GM19468 (cell line): ENCODE measurements around the gene MED28.

Source experiments
- ATAC-seq: cut with Tn5 transposase; IDR thresholded peaks from one replicate; pipeline ENCODE4 v1.9.1; 2021; ENCODE audit warnings: mild to moderate bottlenecking, moderate library complexity, moderate number of reproducible peaks; ENCODE audit not compliant: unreplicated experiment; ENCODE audit errors: extremely low read depth

MED28 gene

DNA sequence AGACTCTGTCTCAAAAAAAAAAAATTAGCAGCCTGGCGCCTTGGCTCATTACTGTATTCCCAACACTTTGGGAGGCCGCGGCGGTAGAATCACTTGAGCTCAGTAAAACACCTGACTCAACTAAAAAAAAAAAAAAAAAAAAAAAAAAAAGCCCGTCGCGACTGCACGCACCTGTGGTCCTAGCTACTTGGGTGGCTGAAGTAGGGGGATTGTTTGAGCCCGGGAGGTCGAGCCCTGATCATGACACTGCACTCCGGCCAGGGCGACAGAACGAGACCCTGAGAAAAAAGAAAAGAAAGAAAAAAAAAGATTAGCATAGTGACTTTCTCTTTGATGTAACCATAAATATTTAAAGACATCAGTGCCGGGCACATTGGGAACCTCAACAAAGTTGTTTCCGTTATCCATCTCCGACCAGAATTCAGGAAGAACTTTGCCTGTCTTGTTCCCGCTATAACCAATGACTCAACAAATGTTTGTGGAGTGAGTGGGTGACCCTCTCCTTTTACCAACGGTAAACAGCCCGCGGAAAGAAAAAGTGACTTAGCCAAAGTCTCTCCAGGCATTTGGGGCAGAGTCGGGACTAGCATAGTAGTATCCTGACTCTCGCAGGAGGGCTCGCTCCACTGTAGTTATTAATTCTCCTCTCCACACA, 553 bp upstream of the MED28 start:
- peak; percentile 49 for ATAC-seq

- no peak for ATAC-seq
Observed at GRCh38 chr4:17616283-17616682, 1.8 kb downstream of the MED28 start.

- ATAC-seq, result no peak
Observed at GRCh38 chr4:17618926-17619325, 4.5 kb downstream of the MED28 start.

DNA sequence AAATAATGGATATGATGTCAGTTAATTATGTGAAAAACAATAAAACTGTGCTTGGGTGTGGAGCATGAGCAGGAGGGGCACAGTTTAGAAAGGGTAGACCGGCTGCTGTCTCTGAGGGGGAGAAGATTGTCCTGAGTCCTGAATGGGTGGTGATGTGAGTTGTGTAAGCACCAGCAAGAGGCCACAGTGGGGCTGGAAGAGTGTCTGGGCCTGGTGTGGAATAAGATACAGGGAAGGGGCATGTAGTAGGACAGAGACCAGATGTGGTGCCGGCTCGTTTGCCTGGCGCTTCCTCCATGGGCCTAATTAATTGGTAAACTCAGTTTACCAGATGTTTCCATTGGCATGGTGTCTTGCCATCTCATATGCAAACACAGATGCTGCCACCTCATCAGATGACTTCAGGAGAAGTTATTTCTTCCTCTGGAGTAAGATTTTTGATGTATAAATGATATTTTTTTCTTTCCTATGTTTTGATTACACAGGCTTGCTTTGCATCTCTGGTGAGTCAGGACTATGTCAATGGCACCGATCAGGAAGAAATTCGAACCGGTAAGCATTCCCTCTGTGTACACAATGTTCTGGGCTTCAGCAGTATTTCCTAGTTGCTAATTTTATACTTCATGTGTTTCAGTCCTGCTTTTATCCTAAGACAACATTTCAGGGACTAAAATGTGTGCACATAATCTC, 5.1 kb downstream of the MED28 start:
- ATAC-seq, result no peak

DNA sequence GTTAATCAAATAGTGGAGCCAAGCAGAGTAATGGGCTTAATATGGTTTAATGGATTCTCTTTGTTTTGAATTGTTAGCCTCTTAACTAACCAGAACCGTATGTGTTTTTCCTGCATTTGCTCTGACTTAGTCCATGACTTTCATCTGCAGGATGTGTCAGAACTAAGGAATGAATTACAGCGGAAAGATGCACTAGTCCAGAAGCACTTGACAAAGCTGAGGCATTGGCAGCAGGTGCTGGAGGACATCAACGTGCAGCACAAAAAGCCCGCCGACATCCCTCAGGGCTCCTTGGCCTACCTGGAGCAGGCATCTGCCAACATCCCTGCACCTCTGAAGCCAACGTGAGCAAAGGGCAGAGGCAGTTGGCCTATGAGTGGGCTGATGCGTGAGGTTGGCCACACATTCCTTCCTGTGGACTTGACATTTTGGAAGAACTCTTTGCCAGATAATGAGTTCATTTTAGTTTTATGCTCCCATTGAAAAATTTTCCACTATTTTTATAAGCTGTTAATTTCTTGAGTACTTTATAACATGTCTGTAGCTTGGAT, 9.1 kb downstream of the MED28 start:
- ATAC-seq, result no peak

DNA sequence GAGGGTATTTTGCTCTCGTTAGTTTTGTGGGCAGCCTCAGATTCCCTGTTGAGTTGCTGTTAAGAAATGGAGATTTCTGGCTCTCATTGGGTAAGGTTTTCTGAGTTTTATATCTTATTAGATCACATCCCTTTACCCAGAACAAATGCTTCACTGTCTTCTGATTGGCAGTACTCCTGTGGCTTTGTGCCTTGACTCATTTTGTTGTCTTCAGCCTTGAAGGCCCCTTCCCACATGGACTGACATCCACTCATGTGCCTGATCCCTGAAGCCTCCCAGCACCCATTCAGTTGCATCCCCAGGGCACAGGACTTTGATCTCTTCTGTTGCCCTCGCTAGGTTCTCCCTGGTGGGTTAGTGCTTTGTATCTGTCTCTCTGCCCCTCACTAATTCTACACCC, 10.4 kb downstream of the MED28 start:
- no peak for ATAC-seq

- ATAC-seq, result no peak
Observed at GRCh38 chr4:17630228-17630627, 15.8 kb downstream of the MED28 start.

DNA sequence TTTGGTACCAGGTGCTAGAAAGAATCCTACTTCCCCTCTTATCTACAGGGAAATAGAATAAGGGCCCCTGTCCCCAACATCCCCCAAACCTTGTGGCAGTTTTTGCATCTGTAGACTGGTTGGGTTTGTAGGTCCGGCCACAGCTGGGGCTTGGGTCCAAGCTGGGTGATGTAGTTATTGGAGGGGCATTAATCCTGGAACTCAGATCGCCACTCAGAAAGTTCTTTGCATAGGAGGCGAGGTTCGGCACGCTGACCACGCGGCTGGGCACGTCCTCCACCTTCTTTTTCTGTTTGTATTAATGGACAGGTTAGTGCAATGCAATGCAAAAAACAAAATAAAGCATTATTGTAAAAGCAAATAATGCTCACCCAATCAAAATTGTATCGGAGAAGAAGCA, 19.2 kb downstream of the MED28 start:
- no peak for ATAC-seq

DNA sequence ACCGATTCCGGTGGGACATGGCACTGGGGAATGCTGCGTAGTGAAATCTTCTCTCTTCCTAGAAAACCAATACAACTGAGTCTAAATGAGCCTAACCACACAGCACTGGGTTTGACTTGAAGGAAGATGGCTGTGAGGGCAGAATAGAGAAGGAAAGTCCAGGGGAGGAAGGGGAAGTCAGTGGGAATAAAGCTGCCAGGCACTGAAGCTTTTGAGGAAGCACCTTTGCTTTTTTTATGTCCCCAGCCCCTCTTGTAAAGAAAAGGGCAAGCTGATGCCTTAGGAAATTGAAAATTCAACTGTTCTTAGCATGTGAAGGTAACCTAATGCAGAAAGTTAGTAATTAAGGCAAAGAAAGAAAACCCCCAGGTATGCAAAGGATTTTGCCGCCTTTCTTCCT, 20.6 kb downstream of the MED28 start:
- ATAC-seq, result no peak

DNA sequence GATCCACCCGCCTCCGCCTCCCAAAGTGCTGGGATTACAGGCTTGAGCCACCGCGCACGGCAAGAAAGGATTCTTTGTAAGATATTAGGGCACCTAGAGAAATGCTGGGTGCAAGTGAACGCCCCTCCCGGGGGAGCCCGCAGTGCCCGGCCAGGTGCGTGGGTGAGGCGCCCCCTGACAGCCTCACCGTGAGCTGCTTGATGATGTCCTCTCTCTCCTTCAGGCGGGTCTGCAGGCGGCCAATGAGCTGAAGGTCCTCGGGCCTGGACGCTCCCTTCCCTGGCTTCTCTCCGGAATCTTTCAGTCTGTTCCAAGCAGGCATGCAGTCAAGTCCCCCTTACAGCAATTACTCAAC, 21.9 kb downstream of the MED28 start:
- no peak for ATAC-seq

- peak; percentile 80 for ATAC-seq
Observed at GRCh38 chr4:17636696-17637622, 22.5 kb downstream of the MED28 start.

GRCh38 chr4:17639136-17639535, 24.7 kb downstream of the MED28 start:
- ATAC-seq, result no peak

DNA sequence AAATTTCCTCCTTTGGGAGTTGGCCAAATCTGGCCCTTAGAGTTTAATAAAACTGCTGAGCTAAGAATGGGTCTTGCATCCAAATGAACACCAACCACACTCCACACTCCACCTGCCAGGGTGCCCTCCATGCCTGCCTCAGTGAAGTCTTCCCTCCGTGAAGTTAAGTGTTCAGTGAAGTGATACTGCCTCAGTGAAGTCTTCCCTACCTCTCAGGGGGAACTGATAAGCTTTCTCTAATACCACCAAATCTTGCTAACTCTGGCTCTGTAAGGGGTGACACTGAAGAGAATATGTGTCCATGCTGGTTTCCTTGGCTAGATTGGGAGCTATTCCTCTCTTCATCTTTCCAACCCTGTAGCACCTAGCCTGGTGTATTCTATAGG, 27.9 kb downstream of the MED28 start:
- ATAC-seq, result no peak

GRCh38 chr4:17646693-17647092, 32.3 kb downstream of the MED28 start:
- no peak for ATAC-seq

GRCh38 chr4:17647176-17647806, 32.9 kb downstream of the MED28 start:
- ATAC-seq, result no peak

GRCh38 chr4:17647927-17648326, 33.5 kb downstream of the MED28 start:
- no peak for ATAC-seq

DNA sequence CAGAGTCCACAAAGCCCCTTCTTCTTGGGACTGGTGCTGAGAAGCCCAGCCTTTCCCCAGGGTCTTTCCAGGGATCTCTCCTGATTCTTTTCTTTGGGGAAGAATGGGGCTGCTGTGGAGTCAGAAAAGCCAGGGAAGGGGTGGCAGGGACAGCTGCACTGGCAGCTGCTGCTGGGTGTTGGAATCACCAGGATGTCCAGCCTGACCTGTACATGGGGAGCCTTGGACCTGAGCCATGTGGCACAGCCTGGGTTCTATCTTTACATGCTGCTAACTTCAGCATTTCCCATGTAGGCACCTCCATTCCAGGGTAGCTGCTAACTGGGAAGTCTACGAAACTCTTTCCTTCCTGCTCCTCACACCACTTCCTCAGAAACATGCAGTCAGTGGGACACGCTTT, 36.0 kb downstream of the MED28 start:
- ATAC-seq, result no peak

DNA sequence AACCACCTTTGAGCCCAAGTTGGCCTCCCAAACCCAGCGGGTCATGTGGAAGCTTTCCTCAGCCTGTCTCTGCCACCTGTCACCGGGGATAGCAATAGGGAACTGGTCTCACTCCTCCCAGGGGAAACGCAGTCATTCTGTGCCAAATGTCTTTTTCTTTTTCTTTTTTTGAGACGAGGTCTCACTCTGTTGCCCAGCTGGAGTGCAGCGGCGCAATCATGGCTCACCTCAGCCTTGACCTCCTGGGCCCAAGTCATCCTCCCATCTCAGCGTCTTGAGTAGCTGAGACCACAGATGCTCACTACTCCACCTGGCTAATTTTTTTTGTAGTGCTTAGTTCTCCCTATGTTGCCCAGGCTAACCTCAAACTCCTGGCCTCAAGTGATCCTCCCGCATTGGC, 40.3 kb downstream of the MED28 start:
- ATAC-seq, result no peak

- ATAC-seq, result no peak
Observed at GRCh38 chr4:17657090-17657489, 42.6 kb downstream of the MED28 start.

DNA sequence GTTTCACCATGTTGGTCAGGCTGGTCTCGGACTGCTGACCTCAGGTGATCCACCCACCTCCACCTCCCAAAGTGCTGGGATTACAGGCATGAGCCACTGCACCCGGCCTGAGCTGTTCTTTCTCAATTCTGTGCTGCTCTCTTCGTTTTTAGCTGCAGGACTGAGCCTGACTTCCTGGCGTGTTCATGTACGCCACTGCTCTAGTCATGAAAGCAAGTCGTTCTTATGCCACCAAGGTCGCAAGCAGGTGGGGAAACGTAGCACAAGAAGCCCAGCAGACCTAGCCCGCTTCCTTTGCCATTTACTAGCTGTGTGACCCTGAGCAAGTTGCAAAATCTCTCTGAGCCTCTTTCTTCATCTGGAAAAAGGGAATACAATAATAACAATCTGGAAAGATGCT, 43.4 kb downstream of the MED28 start:
- no peak for ATAC-seq
